BLaER1 treated with 17β-estradiol and CSF1 and Interleukin-3, amounts not matched to agents 10 nM and 100 nM (cell line): Measurements from ENCODE around the gene LY6G6C.

Source experiments
- H3K27ac ChIP-seq, 11 experiments: shearing (Covaris generic); formaldehyde crosslinking; 2 replicates each; pipeline ENCODE4 v1.8.1; 2022
- H3K27me3 ChIP-seq, 11 experiments: shearing (Covaris generic); formaldehyde crosslinking; 2 replicates each; pipeline ENCODE4 v1.8.1; 2022
- H3K36me3 ChIP-seq, 11 experiments: shearing (Covaris generic); formaldehyde crosslinking; 2 replicates each; pipeline ENCODE4 v1.8.1; 2022
- H3K4me1 ChIP-seq, 10 experiments: shearing (Covaris generic); formaldehyde crosslinking; 2 replicates each; pipeline ENCODE4 v1.8.1; 2022
- H3K4me2 ChIP-seq, 11 experiments: shearing (Covaris generic); formaldehyde crosslinking; 2 replicates each; pipeline ENCODE4 v1.8.1; 2022
- H3K4me3 ChIP-seq, 10 experiments: shearing (Covaris generic); formaldehyde crosslinking; 2 replicates each; pipeline ENCODE4 v1.8.1; 2022
- H3K9ac ChIP-seq, 11 experiments: shearing (Covaris generic); formaldehyde crosslinking; 2 replicates each; pipeline ENCODE4 v1.8.1; 2022
- H3K9me3 ChIP-seq, 11 experiments: shearing (Covaris generic); formaldehyde crosslinking; replicated peaks in 1 of 11; 2 replicates each; pipeline ENCODE4 v1.8.1; 2022
- H4K20me1 ChIP-seq, 11 experiments: shearing (Covaris generic); formaldehyde crosslinking; 2 replicates each; pipeline ENCODE4 v1.8.1; 2022
- Cebpa-rat ChIP-seq, 11 experiments: shearing (Covaris generic); IDR thresholded peaks; 2 replicates each; pipeline ENCODE4 v1.8.1; 2022

The LY6G6C gene

GRCh38 chr6:31697555-31697954, 24.0 kb downstream of the LY6G6C start:
- Histone ChIP-seq H3K4me1 (peaks cover 15 to 47% (median 19%) of the 10 kb centered on the region in 10 experiments), H3K27me3 (no peaks in the 10 kb centered on the region), H3K4me3 (no peak overlapping the region), H4K20me1 (peaks cover 9 to 59% (median 35%) of the 10 kb centered on the region in 11 experiments; a peak in 16 of 22 replicates), H3K9ac (peak overlapping the region in 4 of 11 experiments; percentile 33 to 63 (median 38); a peak in 4 of 22 replicates), H3K27ac (0 out of 22 replicates have a peak overlapping the region, but pooled peaks of 1 of the 11 experiments have one; percentile 29), H3K4me2 (peak overlapping the region in 3 of 11 experiments; percentile 13 to 47 (median 47); a peak in 4 of 22 replicates), H3K9me3 (no peaks in the 10 kb centered on the region), H3K36me3 (peaks cover 78 to 93% (median 85%) of the 10 kb centered on the region in 11 experiments)
- TF ChIP-seq Cebpa-rat (IDR thresholded peaks at IDR 0.05): no peak

GRCh38 chr6:31693535-31693934, 28.0 kb downstream of the LY6G6C start:
- Histone ChIP-seq H3K27ac (no peak overlapping the region), H3K36me3 (peaks cover 93 to 99% (median 96%) of the 10 kb centered on the region in 11 experiments), H3K4me1 (peaks cover 0 to 42% (median 12%) of the 10 kb centered on the region in 10 experiments; a peak in 14 of 20 replicates), H3K4me3 (no peak overlapping the region), H3K27me3 (no peaks in the 10 kb centered on the region), H3K4me2 (no peak overlapping the region), H3K9me3 (no peaks in the 10 kb centered on the region), H3K9ac (peak overlapping the region in 2 of 11 experiments; percentile 11 to 29; a peak in 2 of 22 replicates), H4K20me1 (peaks cover 2 to 38% (median 20%) of the 10 kb centered on the region in 11 experiments; a peak in 16 of 22 replicates)
- no peak for TF ChIP-seq Cebpa-rat (IDR thresholded peaks at IDR 0.05)

GRCh38 chr6:31692886-31693285, 28.7 kb downstream of the LY6G6C start:
- Histone ChIP-seq H3K4me2 (no peak overlapping the region), H3K4me1 (peaks cover 0 to 36% (median 12%) of the 10 kb centered on the region in 10 experiments; a peak in 14 of 20 replicates), H3K27ac (no peak overlapping the region), H3K9ac (peak overlapping the region in 1 of 11 experiments; percentile 29; a peak in 1 of 22 replicates), H3K9me3 (no peaks in the 10 kb centered on the region), H4K20me1 (peaks cover 0 to 42% (median 15%) of the 10 kb centered on the region in 11 experiments; a peak in 16 of 22 replicates), H3K27me3 (no peaks in the 10 kb centered on the region), H3K36me3 (peaks cover 96 to 100% (median 98%) of the 10 kb centered on the region in 11 experiments), H3K4me3 (no peak overlapping the region)
- no peak for TF ChIP-seq Cebpa-rat (IDR thresholded peaks at IDR 0.05)

- Histone ChIP-seq H3K9me3 (no peaks in the 10 kb centered on the region), H4K20me1 (peaks cover 0 to 42% (median 11%) of the 10 kb centered on the region in 11 experiments; a peak in 14 of 22 replicates), H3K4me3 (no peak overlapping the region), H3K36me3 (peaks cover 96 to 100% (median 98%) of the 10 kb centered on the region in 11 experiments), H3K27ac (no peak overlapping the region), H3K9ac (no peak overlapping the region), H3K4me2 (no peak overlapping the region), H3K27me3 (no peaks in the 10 kb centered on the region), H3K4me1 (peaks cover 0 to 30% (median 12%) of the 10 kb centered on the region in 10 experiments; a peak in 12 of 20 replicates)
- no peak for TF ChIP-seq Cebpa-rat (IDR thresholded peaks at IDR 0.05)
Measured at GRCh38 chr6:31692353-31692752, 29.2 kb downstream of the LY6G6C start.

GRCh38 chr6:31691564-31692108, 29.9 kb downstream of the LY6G6C start:
- Histone ChIP-seq H3K9me3 (no peaks in the 10 kb centered on the region), H3K27me3 (no peaks in the 10 kb centered on the region), H3K9ac (no peak overlapping the region), H3K36me3 (peaks cover 97 to 100% (median 98%) of the 10 kb centered on the region in 11 experiments), H3K4me3 (no peak overlapping the region), H3K27ac (no peak overlapping the region), H4K20me1 (peaks cover 0 to 39% (median 5%) of the 10 kb centered on the region in 11 experiments; a peak in 10 of 22 replicates), H3K4me2 (no peak overlapping the region), H3K4me1 (peaks cover 0 to 24% (median 12%) of the 10 kb centered on the region in 10 experiments; a peak in 12 of 20 replicates)
- no peak for TF ChIP-seq Cebpa-rat (IDR thresholded peaks at IDR 0.05)

- H3K27me3 ChIP-seq: no peaks in the 10 kb centered on the region
Measured at GRCh38 chr6:31691078-31691463, 30.5 kb downstream of the LY6G6C start.

GRCh38 chr6:31690231-31691077, 31.1 kb downstream of the LY6G6C start:
- Histone ChIP-seq H3K4me2 (peak overlapping the region in 5 of 11 experiments; percentile 39 to 57 (median 52); a peak in 7 of 22 replicates), H3K27ac (peak overlapping the region in 1 of 11 experiments; percentile 13; a peak in 1 of 22 replicates), H3K9ac (peak overlapping the region in 4 of 11 experiments; percentile 13 to 46 (median 29); a peak in 6 of 22 replicates), H3K27me3 (no peaks in the 10 kb centered on the region), H4K20me1 (peaks cover 0 to 34% (median 4%) of the 10 kb centered on the region in 11 experiments; a peak in 7 of 22 replicates), H3K9me3 (no peaks in the 10 kb centered on the region), H3K4me1 (peaks cover 0 to 24% (median 12%) of the 10 kb centered on the region in 10 experiments; a peak in 12 of 20 replicates), H3K36me3 (peaks cover 97 to 100% (median 98%) of the 10 kb centered on the region in 11 experiments), H3K4me3 (no peak overlapping the region)
- TF ChIP-seq Cebpa-rat (IDR thresholded peaks at IDR 0.05): no peak

More at GRCh38 chr6:31691078-31691463, 30.5 kb downstream of the LY6G6C start:
- H3K4me3 ChIP-seq: no peak overlapping the region
- H3K4me2 ChIP-seq: 0 out of 22 replicates have a peak overlapping the region, but pooled peaks of 1 of the 11 experiments have one; percentile 56
- no peaks in the 10 kb centered on the region for H3K9me3 ChIP-seq
- H3K4me1 ChIP-seq: peaks cover 0 to 24% (median 12%) of the 10 kb centered on the region in 10 experiments; a peak in 12 of 20 replicates
- H3K27ac ChIP-seq: no peak overlapping the region
- peaks cover 0 to 34% (median 4%) of the 10 kb centered on the region in 11 experiments; a peak in 7 of 22 replicates for H4K20me1 ChIP-seq
- H3K9ac ChIP-seq: peak overlapping the region in 3 of 11 experiments; percentile 13 to 43 (median 21); a peak in 5 of 22 replicates
- peaks cover 97 to 100% (median 98%) of the 10 kb centered on the region in 11 experiments for H3K36me3 ChIP-seq
- no peak for TF ChIP-seq Cebpa-rat (IDR thresholded peaks at IDR 0.05)

GRCh38 chr6:31689249-31690110, 32.1 kb downstream of the LY6G6C start:
- peak overlapping the region in 6 of 11 experiments; percentile 19 to 57 (median 49); a peak in 11 of 22 replicates for H3K4me2 ChIP-seq
- peaks cover 0 to 24% (median 12%) of the 10 kb centered on the region in 10 experiments; a peak in 12 of 20 replicates for H3K4me1 ChIP-seq
- TF ChIP-seq Cebpa-rat (IDR thresholded peaks at IDR 0.05): no peak
- no peak overlapping the region for H3K4me3 ChIP-seq
- peaks cover 93 to 99% (median 95%) of the 10 kb centered on the region in 11 experiments for H3K36me3 ChIP-seq
- H3K9ac ChIP-seq: peak overlapping the region in 2 of 11 experiments; percentile 43 to 46; a peak in 1 of 22 replicates
- no peaks in the 10 kb centered on the region for H3K9me3 ChIP-seq
- H3K27me3 ChIP-seq: no peaks in the 10 kb centered on the region
- H4K20me1 ChIP-seq: peaks cover 0 to 34% (median 3%) of the 10 kb centered on the region in 11 experiments; a peak in 6 of 22 replicates
- no peak overlapping the region for H3K27ac ChIP-seq
